HG03565 (cell line): ENCODE measurements around the gene CACNA1B.
"Not testable (repeated sequence)": the region's sequence is repeated elsewhere in the genome, so short reads cannot be mapped to it uniquely, and the experiment has no call there.

Source experiments
- ATAC-seq: cut with Tn5 transposase; IDR thresholded peaks from one replicate; pipeline ENCODE4 v1.9.1; 2021; ENCODE audit warnings: mild to moderate bottlenecking, moderate library complexity; ENCODE audit not compliant: unreplicated experiment

The CACNA1B gene

GRCh38 chr9:138105561-138106505, 228.3 kb downstream of the CACNA1B start:
- no peak for ATAC-seq

- ATAC-seq, result not testable (repeated sequence)
Observed at GRCh38 chr9:138107039-138107438, 229.5 kb downstream of the CACNA1B start.

GRCh38 chr9:138111607-138112006, 234.0 kb downstream of the CACNA1B start:
- ATAC-seq, result no peak

GRCh38 chr9:138112090-138112748, 234.6 kb downstream of the CACNA1B start:
- ATAC-seq, result no peak

- no peak for ATAC-seq
Observed at GRCh38 chr9:138112791-138113600, 235.4 kb downstream of the CACNA1B start.

GRCh38 chr9:138113701-138114325, 236.2 kb downstream of the CACNA1B start:
- not testable (repeated sequence) for ATAC-seq

GRCh38 chr9:138114501-138115245, 237.1 kb downstream of the CACNA1B start:
- ATAC-seq, result no peak

GRCh38 chr9:138115506-138115905, 237.9 kb downstream of the CACNA1B start:
- no peak for ATAC-seq

- ATAC-seq, result no peak
Observed at GRCh38 chr9:138116521-138116920, 238.9 kb downstream of the CACNA1B start.

GRCh38 chr9:138117101-138117750, 239.6 kb downstream of the CACNA1B start:
- ATAC-seq, result no peak

- no peak for ATAC-seq
Observed at GRCh38 chr9:138117836-138118235, 240.3 kb downstream of the CACNA1B start.

- no peak for ATAC-seq
Observed at GRCh38 chr9:138118601-138119071, 241.1 kb downstream of the CACNA1B start.

GRCh38 chr9:138119202-138120027, 241.8 kb downstream of the CACNA1B start:
- ATAC-seq, result no peak

- ATAC-seq, result no peak
Observed at GRCh38 chr9:138120072-138120471, 242.5 kb downstream of the CACNA1B start.

- ATAC-seq, result no peak
Observed at GRCh38 chr9:138120511-138121437, 243.2 kb downstream of the CACNA1B start.

GRCh38 chr9:138121438-138122050, 244.0 kb downstream of the CACNA1B start:
- ATAC-seq, result no peak

GRCh38 chr9:138122201-138122600, 244.6 kb downstream of the CACNA1B start:
- ATAC-seq, result no peak
